ENCODE data around the gene TBXAS1.

TBXAS1 gene

DNA sequence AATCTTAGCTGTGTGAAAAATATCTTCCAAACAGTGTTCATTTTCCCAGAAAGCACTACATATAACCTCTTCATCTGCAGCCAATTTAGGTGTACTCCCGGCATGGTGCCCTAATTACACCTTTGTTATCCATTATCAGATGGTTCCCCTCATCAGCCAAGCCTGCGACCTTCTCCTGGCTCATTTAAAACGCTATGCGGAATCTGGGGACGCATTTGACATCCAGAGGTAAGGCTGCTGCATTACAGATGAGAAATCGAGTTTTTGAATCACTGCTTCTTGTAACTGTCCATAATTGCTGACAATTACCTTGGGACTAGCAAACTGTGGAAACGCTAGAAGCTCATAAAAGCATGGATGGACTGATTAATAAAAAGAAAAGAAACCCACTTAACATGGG is 124.2 kb downstream of the TBXAS1 start:
- no peak for DNase-seq

DNA sequence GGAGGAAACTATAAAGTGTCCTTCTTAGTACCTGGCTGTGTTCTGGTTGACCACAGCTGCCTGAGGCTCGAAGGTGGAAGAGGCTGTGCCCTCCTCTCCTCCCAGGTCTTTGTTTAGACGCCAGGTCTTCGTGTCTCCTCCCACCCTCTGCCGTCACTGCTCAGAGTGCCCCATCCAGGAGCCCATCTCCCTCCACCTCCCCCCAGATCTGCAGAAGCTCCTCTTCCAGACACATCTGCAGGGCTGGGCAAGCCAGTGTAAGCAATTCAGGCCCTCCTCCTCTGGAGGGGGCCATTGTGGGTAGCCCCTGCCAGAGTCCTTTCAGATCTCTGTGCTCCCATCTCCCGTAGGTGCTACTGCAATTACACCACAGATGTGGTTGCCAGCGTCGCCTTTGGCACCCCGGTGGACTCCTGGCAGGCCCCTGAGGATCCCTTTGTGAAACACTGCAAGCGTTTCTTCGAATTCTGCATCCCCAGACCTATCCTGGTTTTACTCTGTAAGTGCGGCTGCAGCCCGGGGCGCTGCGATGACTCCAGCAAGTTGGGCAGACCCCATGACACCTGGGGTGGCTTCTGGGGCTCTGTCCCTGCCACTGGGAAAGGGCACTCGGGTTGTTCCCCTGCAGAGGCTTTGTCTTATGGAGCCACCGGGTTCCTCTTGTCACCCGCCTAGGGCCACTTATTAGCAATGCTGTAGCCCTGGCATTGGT is 126.2 kb downstream of the TBXAS1 start:
- no peak for DNase-seq

DNA sequence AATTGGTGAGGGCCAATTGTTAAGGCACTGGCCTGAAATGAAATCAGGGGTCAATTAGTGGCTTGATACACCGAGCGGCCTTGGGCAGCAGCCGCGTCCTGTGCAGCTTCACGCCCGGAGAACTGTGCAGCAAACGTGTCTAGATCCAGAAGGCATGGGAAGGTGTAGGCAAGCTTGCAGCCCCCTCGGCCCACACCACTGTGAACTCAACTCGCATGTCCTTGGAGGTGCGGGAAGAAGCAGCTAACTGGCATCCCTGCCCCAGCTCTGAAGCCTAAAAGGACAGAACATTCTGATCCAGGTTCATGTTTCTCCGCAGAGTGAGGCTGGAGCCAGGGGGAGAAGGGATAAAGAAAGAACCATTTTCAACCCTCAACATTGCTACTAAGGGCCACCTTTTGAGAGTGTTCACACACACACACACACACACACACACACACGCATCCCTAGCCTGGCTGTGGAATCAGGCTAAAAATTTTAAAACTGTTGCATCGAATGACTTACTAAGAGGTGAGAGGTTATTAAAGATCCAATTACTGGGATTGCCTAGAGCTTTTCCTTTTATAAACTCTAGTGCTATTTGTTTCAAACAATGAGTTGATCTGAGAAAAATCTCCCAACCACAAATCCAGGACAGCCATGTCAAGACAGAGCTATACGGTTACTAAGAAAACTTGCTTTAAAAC is 129.7 kb downstream of the TBXAS1 start:
- no peak for DNase-seq

DNA sequence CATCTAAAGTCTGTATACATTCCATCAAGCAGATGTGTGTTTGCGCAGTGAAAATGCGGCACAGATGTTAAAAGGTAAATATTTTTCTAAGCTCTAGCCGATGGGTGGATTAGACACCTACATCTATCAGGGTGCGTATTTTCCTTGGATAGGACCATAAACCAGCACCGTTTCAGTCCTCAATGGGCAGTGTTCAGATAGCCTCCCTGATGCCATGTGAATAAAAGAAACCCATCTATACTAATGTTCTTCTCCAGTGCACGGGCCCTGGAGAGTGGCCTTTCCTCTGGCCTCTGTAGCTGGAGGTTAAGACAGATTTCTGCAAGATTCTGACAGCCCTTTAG is 130.2 kb downstream of the TBXAS1 start:
- no peak for DNase-seq

DNA sequence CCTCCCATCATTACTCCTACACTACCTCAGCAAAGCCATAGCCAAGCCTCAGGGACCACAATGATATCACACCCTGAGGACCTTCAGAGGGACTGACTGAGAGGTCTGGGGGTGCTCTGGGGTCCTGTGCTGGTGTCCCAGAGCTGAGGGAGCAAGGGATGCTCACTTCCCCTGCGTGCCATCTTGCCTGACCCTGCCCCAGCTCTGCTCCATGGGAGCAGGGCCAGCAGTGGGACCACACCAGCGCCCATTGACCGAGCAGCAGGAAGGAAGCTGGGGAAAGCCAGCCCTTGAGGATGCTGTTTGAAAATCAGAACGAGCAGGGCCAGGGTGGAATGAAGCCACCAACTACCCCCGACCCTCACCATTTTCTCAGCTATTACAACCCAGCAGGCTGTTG is 130.7 kb downstream of the TBXAS1 start:
- no peak for DNase-seq

DNA sequence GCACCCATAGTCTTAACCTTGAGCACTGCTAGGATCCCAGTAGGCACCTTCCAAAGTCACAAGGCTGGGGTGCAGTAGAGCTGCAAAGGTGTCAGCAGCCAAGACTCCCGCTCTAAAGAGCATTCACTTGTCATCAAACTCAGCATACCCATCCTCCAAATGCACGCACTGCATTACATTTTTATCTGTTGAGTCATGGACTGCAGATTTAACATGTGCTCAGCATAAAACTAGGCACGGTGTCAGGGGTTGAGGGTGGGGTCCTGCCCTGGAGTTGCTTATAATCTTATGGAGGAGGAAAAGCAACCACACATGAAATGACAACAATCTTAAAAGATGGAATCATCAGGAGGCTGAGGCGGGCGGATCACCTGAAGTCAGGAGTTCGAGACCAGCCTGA is 131.1 kb downstream of the TBXAS1 start:
- no peak for DNase-seq

DNA sequence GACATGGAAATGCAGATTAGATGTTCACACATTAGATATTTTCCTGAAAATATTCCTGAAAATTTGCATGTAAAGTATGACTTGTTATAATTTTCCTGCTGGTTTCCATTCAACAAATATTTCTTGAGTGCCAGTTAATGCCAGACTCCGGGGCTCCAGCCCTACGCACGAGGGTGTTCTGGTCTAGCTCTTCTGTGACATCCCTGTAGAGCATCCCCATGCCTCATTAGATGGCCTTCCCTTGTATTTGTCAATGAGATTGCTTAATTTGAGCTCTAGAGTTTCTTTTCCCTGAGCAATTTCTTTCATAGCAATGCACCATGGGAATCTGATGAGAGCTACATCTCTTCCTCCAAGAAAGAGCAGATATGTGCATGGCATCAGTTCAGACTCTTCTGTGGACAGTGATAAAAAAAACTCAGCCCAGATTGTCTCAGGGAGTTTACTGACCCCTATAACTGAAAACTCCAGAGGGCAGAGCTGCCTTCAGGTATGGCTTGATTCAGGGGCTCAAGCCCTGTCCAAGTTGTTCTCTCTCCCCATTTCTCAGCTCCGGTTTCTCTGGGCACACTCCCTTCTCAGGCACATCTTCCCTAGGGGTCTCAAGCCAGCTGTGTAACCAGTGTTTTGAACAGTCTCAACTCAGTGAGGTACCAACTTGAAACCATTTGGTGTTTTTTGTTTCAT is 137.0 kb downstream of the TBXAS1 start:
- no peak for DNase-seq

DNA sequence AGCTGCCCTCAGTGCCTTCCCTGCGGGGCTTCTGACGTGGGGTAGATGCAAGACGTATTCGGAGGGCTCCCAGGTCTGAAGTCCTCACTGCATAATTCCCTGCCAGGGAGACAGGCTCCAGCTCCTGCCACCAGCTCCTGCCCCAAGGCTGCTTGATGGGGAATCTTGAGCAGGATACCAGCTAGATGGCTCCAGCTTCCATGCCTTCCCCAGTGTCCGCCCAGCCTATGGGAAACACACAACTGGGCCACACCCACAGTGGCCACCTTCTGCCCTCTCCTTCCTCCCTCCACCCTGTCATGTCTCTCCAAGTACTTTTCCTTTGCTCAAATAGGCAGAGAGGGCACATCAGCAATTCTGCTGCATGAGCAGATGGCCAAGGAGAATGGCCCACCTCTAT is 137.9 kb downstream of the TBXAS1 start:
- DNase-seq = no peak

DNA sequence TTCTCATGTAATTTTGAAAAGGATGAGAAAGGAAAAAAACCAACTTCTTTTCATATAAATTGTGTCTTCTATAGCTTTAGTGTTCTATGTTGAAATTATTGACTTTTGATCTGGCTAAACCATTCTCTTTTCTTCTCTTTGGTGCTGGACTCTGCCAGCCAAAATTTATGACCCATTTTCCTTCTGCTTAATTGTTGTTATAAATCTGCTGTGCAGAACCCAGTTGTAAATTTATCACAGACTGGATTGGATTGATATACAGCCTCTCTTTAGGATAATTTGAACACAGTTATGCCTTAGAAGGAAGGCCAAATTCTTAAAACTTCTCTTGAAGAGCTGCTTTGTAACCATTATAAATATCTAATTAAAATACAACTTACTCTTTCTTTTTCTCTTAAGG is 139.9 kb downstream of the TBXAS1 start:
- DNase-seq = no peak

DNA sequence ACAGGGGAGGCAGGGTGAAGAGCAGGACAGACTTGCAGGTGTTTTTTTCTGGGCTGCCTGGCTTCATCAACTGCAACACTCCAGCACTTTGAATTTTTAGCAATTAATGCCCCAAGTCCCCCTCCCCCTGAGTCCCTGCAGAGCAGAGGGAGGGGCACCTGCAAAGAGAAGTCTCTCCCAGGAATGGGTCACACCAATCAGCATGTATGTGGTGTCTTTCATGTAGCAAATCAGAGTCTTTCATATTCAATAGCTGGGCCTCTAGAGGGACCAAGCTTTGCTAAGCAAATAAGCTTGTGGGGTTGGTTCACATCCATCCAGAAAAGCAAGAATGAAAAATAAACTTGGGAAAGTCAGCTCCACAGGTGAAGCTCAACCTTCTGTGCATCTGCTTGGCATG is 143.0 kb downstream of the TBXAS1 start:
- DNase-seq = peak; percentile 67

DNA sequence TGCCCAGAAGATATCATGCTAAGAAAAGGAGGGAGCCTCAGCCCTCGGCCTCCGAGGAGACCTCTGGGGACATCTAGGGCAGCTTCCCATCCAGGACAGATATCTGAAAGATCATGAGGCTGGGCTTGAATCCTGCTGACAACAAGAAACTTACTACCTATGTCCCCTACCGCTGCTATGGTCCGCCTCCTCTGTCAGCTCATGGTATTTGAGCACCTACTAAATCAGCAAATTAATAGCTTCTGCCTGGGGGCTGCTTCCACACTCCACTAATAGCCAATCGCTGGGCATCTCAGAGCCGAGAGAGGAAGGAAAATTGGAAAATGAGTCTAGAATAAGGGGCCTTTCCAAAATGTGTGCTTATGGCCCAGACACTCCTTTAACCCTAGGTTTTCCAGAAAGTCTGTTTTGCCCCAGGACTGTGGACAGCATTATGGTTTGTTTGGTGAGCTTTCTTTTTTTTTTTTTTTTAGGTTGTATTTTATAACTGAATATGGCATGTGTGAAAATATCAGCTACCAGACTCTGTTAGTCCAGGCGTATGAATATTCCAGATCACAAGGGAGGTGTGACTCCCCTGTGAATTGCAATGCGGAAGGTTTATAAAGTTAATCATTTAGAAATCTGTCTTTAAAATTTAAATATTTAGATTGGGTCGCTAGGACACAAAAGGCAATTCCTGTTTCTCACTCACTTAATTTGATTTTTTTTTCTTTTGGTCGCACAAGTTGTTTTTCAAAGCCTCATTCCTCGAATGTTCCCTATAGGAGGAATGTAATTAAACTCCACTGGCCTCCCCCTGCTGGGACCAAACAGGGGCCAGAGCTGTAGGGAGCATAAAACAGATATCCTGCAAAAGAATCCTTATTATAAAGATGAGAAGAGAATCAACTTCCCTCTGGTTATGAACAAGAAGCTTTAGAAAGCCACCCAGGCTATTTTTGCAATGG is 144.3 kb downstream of the TBXAS1 start:
- DNase-seq = no peak

DNA sequence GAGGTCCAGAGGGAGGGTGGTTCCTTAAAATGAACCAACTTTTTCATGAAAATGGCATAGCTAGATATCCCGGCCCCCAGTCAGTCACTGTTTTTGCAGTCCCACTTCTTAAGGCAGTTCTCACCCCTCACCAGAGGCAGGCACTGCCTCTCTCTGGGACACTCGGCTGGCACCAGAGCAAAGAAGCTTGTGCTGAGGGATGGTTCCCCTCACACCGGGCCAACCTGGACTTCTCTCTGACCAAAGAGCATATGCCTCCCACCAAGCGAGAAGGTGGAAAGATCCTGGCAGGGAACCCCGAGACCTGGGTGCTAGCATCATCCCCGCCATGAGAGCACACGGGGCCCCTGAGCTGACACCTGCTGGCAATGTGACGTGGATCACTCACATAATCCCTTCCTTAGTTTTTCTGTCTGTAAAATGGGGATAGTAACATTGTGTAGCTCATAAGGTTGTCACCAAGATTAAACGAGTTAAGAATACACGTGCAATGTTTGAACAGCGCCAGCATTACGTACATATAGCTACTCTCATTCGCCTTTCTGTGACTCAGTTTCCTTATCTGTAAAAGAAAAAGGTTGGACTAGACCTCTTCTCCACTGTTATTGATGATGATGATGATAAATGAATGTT is 145.2 kb downstream of the TBXAS1 start:
- no peak for DNase-seq

DNA sequence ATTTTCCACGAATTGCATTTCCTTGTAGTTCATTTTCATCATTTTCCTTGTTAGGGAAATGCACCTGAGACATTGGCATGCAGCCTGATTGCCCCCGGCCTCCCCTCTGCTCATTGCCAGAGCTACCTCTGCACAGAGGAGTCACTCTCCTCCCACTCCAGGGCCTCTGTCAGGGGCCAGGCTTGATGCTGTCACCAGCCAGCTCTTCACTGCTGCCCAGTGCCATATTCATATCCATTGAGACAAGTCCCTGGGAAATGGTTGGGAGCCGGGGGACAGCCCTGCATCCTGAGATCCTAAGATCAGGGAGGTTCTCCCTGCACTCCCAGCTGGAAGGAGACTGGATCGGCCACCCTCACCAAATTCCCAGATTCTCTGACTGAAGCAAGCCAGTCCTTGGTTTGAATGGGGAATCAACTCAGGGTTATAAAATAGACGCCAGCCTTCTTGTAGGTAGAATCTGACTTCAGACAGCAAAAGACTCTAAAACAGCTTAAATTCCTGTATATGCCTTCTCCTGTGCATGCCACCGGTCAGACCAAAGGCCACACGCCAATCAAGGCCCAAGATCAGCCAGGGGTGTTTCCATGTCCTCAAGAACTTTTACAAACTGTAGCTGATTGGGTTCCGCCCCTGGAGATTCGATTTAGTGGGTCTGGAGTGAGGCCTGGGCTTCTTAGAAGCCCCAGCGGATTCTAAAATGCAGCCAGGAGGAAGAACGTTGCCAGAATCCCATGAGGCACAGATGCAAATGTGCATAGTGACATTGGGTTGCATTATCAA is 147.2 kb downstream of the TBXAS1 start:
- no peak for DNase-seq

DNA sequence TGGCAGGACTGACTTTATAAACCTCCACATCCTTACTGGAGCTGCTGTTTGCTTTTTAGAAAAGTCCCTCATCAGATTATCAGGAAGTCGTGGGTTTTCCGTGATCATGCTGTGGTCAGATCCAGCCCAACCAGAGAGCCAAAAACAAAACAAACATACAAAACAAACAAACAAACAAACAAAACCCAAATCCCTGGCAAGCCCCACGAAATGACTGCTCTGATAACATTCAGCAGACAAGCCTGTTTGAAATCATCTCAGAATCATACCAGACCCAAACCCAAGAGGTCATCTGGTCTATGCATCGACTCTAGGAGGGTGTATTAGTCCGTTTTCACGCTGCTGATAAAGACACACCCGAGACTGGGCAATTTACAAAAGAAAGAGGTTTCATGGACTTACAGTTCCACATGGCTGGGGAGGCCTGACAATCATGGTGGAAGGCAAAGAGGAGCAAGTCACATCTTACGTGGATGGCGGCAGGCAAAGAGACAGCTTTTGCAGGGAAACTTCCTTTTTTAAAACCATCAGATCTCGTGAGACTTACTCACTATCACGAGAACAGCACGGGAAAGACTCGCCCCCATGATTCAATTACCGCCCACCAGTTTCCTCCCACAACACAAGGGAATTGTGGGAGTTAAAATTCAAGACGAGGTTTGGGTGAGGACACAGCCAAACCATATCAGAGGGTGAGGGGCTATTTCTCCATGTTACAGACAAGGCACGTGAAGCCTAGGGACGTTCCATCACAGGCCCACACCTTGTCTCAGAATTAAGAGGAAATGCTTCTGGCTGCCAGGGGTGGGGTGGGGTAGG is 148.0 kb downstream of the TBXAS1 start:
- no peak for DNase-seq

DNA sequence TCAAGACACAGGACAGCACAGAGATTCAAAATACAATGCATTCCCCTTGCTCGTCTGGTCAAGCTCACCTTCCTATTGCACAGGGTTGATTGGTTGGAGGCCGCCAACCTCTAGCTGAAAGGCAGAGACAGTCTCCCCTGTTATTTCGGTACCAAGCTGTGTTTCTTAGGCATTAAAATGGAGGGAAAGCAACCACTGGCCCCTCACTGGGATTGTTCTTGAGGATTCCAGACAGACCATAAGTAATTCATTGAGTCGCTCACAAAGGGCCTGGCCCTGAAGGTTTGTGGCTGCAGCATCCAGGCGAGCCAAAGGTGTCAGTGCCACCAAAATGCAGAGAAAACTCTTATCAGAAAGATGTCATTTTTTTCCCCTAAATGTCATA is 152.4 kb downstream of the TBXAS1 start:
- DNase-seq = no peak

DNA sequence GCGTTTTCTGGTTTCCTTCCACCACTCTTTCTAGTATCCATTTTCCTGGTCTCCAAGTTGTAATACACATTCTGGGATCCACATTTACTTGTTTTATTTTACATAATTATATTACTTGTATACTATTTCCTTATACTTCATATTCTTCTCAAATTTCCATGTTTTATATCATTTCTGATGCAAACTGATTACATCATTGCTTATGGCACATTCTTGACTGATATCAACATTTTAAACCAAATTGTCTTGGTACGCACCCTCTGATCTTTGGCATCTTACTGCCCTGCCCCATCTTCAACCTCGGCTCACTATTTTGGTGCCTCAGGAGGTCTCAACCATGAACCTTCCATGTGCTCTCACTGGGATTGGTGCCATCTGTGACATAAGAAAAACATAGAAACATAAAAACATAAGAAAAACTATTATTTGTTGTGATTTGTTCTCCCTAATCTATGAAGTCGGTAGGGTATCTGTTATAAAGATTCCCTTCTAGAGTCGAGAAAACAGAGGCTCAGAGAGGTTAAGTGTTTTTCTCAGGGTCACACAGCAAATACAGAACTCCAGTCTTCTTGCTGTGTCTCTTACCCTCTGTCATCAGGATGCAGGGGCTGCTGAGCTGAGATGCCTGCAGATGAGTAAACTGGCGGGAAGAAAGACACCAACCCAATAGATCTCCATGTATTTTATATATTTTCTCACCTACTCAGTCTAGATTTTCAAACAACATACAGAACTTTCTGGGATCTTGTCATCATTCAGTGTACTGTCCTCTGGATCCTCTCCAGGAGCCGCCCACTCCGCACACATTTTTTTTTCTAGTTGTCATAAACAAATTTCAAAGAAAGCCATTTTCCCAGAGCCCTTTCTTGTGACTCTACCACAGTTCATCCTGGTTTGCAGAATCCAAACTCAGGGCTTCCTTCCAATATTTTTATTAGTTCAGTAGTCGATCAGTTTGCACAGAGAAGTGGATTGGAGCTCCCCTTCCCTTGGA is 154.2 kb downstream of the TBXAS1 start:
- no peak for DNase-seq

DNA sequence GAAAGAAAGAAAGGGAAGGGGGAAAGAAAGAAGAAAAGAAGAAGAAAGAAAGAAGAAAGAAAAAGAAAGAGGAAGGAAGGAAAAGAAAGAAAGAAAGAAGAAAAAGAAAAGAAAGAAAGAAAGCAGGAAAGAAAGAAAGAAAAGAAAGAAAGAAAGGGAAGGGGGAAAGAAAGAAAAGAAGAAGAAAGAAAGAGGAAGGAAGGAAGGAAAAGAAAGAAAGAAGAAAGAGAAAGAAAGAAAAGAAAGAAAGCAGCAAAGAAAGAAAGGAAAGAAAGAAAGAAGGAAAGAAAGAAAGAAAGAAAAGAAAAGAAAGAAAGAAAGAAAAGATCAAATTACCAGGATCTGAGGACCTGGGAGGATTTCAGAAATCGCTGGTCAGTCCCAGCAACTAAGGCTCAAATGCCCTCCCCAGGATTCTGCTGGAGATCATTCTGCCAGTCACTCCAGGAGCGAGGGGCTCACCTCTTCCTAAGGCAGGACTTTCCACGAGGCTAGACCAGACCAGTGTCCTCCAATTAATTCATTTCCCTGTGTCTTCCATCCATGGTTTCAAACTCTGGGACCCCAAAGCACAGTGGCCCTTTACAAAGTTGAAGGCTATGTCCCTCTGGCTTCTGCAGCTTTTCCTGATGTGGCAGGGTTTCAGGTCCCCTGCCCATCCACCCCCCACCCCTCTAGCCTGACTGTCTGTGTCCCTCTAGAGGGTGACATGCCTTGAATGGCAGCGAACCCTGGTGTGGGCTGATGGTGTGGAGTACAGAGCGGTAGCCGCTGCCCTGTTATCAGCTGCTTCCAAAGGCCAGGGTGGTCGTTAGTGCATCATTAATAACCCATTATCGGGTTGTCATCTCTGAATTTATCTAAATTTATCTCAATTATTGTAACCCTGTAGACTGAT is 155.8 kb downstream of the TBXAS1 start:
- no peak for DNase-seq

DNA sequence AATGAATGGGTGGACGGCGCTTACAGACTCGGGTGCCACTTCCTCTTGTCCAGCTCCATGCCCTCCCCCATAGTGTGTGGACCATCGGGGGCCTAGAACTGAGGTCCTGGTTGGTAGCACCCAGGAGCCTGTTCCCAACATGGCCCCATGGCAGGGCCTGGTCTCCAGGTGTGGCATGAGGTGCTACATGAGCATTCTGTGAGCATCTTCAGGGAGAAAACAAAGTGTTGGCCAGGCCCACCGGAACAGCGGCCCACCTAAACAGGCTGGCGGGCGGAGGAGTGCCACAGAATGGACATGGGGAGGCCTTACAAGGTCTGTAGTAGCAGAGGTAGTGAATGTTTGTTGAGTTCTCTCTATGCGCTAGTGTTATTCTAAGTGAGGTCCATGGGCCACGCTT is 156.7 kb downstream of the TBXAS1 start:
- DNase-seq = no peak
